Kidney epithelial cell (primary cell): ENCODE data around the gene CCM2L. TPM values are rescaled to one million over a fixed set of nuclear protein-coding genes. Genes with fewer than 3 reads are reported as not detected.

Experiments used
- DNase-seq: peaks from one replicate; pipeline ENCODE4 v3.0.0-alpha.2; 2010; ENCODE audit warnings: low read depth
- H3K27me3 ChIP-seq: 2 replicates; pipeline ENCODE4 v1.6.0; 2011; ENCODE audit warnings: low read length; ENCODE audit not compliant: control insufficient read depth, insufficient read depth
- H3K36me3 ChIP-seq: 2 replicates; pipeline ENCODE4 v1.5.1; 2011; ENCODE audit warnings: low read length; ENCODE audit not compliant: control insufficient read depth, insufficient read depth
- H3K4me3 ChIP-seq: 2 replicates; pipeline ENCODE4 v1.5.1; 2011; ENCODE audit warnings: low read depth, mild to moderate bottlenecking, control low read depth, low read length
- total RNA-seq: library from RNA; depleted of rRNA; stranded (reverse); fragments of >200 nt; gene quantifications from 2 replicates; pipeline ENCODE4 v1.2.3, GENCODE V29; 2015
- TF ChIP-seq, protein P1 (sequence below): IDR thresholded peaks from 2 replicates; pipeline ENCODE4 v1.5.1; 2011; ENCODE audit warnings: mild to moderate bottlenecking, moderate library complexity, low read length, control low read depth, inconsistent platforms; ENCODE audit not compliant: insufficient read depth, poor library complexity, severe bottlenecking

Gene CCM2L
- total RNA-seq, 1 donor from 2014 or later: not detected

DNA sequence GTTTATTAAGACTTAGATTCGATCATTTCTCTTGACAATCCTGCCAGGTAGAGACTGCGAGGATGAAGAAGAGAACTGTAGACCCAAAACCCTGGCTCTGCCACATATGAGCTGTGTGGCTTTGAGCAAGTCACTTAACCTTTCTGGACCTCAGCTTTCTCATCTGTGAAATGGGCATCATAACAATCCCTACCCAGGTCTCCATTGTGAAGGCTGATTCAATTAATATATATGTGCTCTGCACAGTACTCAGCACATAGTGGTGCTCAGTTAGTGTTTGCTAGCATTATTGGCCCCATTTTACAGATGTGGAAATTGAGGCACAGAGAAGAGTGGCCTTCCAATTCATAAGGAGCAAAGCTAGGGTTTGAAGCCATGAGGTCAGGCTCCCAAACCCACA lies 34.4 kb upstream of the CCM2L start:
- H3K4me3 ChIP-seq: no peak overlapping the region
- H3K27me3 ChIP-seq: peaks cover 13% of the 10 kb centered on the region
- no peaks in the 10 kb centered on the region for H3K36me3 ChIP-seq
- TF ChIP-seq, protein P1, sequence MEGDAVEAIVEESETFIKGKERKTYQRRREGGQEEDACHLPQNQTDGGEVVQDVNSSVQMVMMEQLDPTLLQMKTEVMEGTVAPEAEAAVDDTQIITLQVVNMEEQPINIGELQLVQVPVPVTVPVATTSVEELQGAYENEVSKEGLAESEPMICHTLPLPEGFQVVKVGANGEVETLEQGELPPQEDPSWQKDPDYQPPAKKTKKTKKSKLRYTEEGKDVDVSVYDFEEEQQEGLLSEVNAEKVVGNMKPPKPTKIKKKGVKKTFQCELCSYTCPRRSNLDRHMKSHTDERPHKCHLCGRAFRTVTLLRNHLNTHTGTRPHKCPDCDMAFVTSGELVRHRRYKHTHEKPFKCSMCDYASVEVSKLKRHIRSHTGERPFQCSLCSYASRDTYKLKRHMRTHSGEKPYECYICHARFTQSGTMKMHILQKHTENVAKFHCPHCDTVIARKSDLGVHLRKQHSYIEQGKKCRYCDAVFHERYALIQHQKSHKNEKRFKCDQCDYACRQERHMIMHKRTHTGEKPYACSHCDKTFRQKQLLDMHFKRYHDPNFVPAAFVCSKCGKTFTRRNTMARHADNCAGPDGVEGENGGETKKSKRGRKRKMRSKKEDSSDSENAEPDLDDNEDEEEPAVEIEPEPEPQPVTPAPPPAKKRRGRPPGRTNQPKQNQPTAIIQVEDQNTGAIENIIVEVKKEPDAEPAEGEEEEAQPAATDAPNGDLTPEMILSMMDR: no peak
- no peak for DNase-seq

DNA sequence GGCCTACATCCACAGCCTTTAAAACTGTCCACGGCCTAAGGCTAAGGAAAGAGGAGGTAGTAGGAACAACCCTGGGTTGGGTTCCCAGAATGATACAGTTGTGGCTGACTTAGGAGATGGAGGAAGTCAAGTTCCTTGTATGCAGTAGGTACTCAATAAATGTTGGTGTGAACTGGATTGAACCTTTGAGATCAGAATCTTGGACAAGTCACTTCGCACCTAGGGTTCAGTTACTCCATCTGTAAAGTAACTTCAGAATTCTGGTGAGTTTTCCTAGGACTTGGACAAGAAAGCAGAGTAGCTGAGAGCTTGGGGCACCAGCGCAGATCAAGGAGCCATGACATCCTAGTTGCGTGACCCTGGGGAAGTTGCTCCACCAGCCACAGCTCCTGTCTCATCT lies 33.2 kb upstream of the CCM2L start:
- Histone ChIP-seq H3K36me3 (no peaks in the 10 kb centered on the region), H3K27me3 (peaks cover 14% of the 10 kb centered on the region), H3K4me3 (no peak overlapping the region)
- DNase-seq: no peak
- TF ChIP-seq, protein P1: no peak

DNA sequence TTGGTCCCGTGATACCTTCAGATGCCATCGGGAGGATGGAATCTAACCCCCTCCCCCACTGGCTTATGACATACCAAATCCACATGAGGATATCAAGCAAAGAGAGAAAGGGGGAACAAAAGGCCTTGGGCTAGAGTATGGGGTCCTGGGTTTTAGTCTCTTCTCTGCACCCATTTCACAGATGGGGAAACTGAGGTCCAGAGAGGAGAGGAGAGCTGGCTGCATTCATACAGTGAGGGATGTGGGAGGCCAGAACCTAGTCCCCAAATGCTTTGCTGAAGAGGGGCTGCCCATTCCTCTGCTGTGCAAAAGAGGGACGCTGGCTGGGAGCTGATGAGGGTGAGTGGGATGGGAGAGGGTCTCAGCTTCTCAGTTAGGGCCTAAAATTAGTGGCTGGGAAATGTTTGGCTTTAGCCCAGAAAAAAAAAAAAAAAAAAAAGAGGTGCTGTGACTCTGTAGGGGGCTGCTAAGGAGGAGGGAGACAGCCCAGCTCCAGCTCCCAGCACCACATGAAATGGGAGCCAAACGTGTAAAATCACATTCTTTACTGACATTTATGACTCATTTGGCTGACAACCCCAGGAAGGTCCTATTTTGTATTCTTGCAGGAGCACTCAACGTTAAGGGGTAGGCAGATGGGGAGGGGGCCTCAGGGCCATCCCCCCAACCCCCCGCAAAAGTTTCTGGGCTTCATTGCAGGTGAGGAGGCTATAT lies 30.4 kb upstream of the CCM2L start:
- no peak for DNase-seq
- H3K27me3 ChIP-seq: peaks cover 14% of the 10 kb centered on the region
- H3K4me3 ChIP-seq: no peak overlapping the region
- TF ChIP-seq, protein P1: no peak
- no peaks in the 10 kb centered on the region for H3K36me3 ChIP-seq

DNA sequence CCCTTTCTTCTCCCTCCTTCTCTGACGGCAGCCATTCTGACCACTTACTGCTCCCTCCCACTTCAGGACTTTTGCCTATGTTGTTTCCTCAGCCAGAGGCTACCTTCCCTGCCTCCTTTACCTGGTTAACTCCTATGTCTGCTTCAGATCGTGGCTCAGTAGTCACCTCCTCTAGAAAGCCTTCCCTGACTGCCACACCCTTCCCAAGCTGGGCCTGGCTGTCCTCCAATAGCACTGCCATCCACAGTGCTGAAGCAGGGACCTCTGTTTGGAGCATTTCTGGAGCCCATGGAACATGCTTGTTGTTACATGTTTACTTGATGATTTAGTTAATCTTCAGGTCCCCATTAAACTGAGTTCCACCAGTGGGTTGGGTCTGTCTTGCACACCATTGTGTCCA lies 28.5 kb upstream of the CCM2L start:
- Histone ChIP-seq H3K36me3 (no peaks in the 10 kb centered on the region), H3K27me3 (peaks cover 16% of the 10 kb centered on the region), H3K4me3 (no peak overlapping the region)
- DNase-seq: no peak
- TF ChIP-seq, protein P1: no peak

DNA sequence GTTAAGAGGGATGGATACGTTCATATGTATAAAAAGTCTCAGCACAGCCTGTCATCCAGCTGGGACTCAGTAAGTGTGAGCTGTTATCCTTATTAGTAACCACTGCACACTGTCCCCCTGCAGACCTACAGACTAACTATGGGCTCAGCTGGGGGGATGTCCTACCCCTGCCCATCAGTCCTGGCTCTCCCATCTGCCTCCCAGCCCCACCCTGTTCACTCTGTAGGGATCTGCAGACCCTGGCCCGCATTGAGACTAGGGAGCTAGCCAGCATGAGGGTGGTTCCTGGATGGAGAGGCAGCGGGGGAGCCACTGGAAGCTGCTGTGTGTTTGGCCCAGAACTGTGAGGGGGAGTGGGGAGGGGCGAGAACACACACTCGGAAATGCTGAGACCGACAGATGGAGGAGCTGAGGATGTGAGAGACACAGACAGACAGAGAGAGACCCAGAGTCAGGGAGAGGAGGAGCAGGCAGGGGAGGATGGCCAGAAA lies 25.2 kb upstream of the CCM2L start:
- DNase-seq: no peak
- Histone ChIP-seq H3K4me3 (no peak overlapping the region), H3K36me3 (no peaks in the 10 kb centered on the region), H3K27me3 (peaks cover 13% of the 10 kb centered on the region)
- TF ChIP-seq, protein P1: no peak

DNA sequence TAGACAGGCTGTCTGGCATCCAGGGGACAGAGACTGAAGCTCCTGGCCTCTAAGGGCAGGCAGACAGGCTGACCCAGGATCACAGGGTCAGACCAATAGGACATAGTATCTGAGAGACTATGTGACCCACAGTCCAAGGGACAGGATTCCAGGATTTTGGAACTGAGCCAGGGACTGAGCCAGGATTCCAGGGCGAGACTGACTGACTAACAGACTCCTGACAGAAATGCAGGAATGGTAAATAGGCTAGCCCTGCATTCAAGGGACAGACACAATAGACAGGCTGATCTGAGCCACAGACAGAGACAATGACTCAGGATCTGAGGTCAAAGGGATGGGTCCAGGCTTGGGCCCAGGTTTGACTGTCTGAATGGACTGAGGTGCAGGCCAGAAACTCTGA lies 22.5 kb upstream of the CCM2L start:
- Histone ChIP-seq H3K4me3 (no peak overlapping the region), H3K36me3 (no peaks in the 10 kb centered on the region), H3K27me3 (peaks cover 13% of the 10 kb centered on the region)
- DNase-seq: no peak
- TF ChIP-seq, protein P1: no peak
